RPMI7951 (cell line): ENCODE results near the gene POU1F1. TPM values are rescaled to one million over a fixed set of nuclear protein-coding genes. Genes with fewer than 3 reads are reported as not detected.
"Not testable (repeated sequence)": the region's sequence is repeated elsewhere in the genome, so short reads cannot be mapped to it uniquely, and the experiment has no call there.

Experiments
- DNase-seq: peaks from one replicate; pipeline ENCODE4 v3.0.0-alpha.2; 2012; ENCODE audit warnings: low read depth
- total RNA-seq: library from RNA; depleted of rRNA; stranded (reverse); fragments of >200 nt; shearing (Covaris generic); gene quantifications from 2 replicates; pipeline ENCODE4 v1.2.3, GENCODE V29; 2014; rRNA removed

POU1F1 gene, protein sequence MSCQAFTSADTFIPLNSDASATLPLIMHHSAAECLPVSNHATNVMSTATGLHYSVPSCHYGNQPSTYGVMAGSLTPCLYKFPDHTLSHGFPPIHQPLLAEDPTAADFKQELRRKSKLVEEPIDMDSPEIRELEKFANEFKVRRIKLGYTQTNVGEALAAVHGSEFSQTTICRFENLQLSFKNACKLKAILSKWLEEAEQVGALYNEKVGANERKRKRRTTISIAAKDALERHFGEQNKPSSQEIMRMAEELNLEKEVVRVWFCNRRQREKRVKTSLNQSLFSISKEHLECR
- total RNA-seq = not detected in 2 replicates

DNA sequence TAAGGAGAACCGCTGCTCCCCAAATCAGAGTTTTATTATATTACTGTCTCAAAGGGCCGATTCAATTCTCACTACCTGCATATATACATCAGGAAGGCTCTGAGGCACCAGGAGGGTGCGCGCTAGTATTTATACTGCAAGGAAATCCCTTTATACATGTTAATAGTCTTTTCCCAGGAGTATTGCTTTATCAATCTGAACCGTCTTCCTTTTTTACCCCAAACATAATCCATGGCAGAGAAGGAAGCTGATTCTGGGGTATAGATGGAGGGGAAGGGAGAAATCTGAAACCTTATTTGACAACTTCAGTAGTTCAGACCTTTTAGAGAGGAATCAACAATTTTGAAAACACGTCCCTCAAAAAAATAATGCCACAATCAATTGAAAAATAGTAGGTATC lies at the start of gene POU1F1:
Gene POU1F1, minus strand, starts transcription at position 101 of the 400 bp plus-strand sequence. CDS start 122 bp downstream, outside the sequence.
- no peak for DNase-seq

- DNase-seq = no peak
Observed at GRCh38 chr3:87324609-87325008, 48.2 kb upstream of the POU1F1 start.

DNA sequence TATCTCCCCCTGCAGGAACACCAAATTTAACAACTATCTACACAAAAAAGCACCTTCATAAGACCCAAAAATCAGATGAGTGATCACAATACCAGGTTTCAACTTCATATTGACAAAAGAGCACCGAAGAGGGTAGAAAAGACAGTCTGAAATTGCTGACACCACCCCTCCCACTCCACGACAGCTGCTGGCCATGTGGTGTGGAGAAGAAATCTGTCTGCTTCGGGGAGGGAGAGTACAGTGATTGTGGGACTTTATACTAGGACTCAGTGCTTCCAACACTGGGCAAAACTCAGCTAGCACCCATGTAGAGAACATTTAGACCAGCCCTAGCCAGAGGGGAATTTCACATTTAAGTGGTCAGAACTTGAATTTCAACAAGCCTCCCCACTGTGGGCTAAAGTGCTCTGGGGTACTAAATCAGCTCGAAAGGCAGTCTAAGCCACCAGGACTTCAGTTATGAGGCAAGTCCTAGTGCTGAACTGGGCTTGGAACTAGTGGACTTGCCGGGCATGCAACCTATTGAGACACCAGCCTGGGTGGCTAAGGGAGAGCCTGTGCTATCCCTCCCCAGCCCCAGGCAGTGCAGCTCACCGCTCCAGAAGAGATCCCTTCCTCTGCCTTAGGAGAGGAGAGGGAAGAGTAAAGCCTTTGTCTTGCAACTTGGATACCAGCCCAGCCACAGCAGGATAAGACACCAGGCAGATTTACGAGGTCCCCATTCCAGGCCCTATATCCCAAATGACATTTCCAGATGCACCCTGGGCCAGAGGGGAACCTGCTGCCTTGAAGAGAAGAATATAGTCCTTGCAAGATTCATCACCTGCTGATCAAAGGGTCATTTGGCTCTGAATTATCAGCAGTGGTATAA lies 44.6 kb upstream of the POU1F1 start:
- peak; percentile 71 for DNase-seq

DNA sequence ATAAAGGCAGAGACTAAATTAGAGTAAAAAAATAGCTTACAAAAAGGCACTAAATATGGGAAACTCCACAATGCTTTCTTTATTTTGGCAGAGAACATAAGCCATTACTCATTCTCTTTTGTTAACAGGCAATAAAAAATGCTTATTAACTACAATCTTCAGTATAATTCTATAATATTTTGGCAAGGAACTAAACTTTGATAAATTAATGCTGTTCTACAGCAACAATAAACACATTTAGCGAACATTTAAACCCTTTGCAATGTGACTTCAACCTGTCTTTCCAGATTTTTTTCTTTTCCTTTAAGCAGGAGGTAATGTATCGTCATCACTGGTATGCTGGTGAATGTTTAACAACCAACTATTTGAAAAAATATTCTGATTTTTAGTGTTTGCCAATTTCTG lies 42.2 kb upstream of the POU1F1 start:
- no peak for DNase-seq

DNA sequence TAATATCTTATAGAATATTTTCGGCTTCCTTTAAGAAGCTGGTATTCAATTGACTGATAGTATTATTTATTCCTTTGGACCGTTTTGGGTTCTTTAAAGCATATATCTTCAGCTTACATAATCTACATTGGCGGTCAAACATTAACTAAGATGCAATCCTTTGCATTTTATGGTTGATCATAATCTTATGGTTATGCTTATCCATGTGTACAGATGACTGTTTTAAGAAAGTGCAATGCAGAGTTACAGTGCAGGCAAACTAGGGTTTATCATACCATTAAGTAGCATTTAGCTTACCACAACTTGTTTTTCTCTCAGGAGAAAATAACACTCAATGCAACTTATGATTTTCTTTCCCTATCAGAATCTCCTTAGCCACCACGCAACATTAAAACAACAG lies 41.4 kb upstream of the POU1F1 start:
- no peak for DNase-seq

DNA sequence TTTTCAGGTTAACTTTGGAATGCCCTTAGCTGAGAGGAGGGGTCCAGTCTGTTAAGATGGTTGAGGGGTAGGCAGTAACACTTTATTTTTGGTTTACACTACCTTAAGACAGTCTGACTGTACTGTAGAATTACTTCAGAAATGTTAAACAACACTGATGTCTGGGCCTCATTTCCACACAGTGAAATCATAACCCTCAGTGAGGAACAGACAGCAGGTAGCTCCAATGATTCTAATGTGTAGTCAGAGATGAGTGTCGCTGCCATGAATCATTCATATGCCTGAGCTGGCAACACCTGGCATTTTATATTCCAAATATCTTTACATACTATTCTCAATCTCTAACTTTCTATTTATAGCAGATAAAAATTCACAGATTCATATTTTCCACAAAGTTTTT lies 37.3 kb upstream of the POU1F1 start:
- DNase-seq = no peak

DNA sequence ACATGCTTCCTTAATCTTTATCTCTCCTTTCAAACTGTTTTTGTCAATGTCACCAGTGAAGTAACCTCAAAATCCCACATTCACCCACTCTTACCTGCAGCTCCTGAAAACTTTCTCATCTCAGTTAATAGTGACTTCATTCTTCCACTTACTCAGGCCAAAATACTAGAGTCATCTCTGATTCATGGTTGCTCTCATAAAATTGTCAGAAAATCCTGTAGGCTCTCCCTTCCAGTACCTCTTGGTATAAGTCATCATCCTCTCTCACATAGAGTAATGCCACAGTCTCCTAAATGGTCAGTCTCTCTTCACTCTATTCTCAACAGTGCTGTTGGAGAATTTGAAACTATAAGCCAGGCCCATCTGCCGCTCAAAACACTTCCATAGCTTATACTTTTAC lies 34.9 kb upstream of the POU1F1 start:
- peak; percentile 9 for DNase-seq

DNA sequence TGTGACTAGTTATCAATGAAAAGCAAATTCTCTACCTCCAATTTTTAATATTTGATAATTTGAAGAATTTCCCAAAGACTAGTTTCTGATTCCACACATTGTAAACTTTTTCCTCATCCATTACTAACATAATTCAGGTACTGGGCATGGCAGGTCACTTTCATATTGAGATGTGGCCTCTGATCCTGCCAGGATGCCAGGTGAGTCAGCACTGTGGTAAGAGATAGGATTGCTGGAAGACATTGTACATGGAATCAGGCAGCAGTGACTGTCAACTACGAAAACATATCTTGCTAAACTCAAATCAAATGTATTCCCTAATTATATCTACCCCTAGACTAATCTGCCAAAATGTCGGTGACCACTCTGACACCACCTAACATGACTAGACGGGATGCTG lies 33.2 kb upstream of the POU1F1 start:
- peak; percentile 19 for DNase-seq

DNA sequence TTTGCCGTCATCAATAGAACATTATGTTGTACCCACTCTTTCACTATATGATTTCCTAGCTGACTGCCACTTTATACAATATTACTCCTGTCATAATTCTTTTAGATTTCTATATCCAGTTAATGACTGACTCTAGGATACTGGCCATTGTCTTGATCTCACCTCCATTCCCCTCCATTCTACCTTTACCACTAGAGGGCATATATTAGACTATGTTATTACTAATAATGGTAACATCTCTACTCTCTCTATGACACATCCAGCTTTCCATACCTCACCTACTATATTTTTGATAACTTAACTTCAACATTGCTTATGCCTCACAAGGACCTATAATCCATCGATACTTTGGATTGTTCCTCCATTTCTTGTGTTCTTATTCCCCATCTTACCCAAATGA lies 31.4 kb upstream of the POU1F1 start:
- no peak for DNase-seq

GRCh38 chr3:87305517-87305916 lies 29.1 kb upstream of the POU1F1 start:
- no peak for DNase-seq

DNA sequence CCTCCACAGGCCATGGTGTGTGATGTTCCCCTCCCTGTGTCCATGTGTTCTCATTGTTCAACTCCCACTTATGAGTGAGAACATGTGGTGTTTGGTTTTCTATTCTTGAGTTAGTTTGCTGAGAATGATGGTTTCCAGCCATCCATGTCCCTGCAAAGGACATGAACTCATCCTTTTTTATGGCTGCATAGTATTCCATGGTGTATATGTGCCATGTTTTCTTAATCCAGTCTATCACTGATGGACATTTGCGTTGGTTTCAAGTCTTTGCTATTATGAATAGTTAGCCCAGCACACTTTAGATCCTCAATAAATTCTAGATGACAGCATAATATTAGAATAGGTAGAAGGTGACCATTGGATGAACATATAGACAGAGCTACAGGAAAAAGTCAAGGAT lies 28.6 kb upstream of the POU1F1 start:
- DNase-seq = not testable (repeated sequence)

- DNase-seq = peak; percentile 47
Observed at GRCh38 chr3:87298111-87298718, 21.8 kb upstream of the POU1F1 start.

GRCh38 chr3:87288446-87288845 lies 12.1 kb upstream of the POU1F1 start:
- DNase-seq = no peak

GRCh38 chr3:87287011-87287410 lies 10.6 kb upstream of the POU1F1 start:
- peak; percentile 6 for DNase-seq

GRCh38 chr3:87272718-87273341 lies 3.6 kb downstream of the POU1F1 start:
- no peak for DNase-seq

DNA sequence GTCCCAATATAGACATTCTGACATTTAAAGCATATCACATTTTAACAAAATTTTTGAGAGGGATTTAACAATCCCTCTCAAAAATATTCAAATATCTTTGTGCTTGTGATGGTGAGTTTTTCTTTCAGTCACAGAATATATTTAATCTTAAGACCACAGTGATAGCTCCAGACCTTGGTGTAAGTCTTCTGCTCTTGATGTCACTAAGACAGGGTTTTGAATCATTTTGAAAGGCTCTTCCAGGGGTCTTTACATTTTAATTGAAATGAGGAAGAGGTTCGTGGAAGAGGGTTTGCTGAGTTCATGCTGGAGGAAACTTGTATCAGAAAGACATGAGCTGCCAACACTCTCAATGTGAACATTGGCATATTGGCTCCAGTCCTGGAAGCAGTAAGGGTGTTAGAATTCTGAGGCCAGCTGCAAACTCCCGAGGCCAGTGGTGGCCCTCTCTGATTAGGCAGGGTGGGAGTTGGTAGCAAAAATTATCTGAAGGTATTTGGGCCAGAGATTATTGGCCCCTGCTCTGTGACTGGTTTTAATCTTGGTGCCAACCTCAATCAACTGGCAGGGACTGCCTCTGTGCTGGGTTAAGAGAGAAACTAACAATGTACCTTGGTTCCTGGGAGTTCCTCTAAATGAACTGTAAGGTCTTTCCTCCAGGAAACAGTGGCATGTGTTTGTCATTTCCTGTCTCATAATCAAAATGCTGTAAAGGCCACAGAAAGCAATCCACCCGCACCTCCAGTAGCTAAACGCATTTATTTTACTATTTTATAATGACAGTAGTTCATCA lies 5.3 kb downstream of the POU1F1 start:
- peak; percentile 6 for DNase-seq

GRCh38 chr3:87269723-87270122 lies 6.7 kb downstream of the POU1F1 start:
- DNase-seq = no peak

DNA sequence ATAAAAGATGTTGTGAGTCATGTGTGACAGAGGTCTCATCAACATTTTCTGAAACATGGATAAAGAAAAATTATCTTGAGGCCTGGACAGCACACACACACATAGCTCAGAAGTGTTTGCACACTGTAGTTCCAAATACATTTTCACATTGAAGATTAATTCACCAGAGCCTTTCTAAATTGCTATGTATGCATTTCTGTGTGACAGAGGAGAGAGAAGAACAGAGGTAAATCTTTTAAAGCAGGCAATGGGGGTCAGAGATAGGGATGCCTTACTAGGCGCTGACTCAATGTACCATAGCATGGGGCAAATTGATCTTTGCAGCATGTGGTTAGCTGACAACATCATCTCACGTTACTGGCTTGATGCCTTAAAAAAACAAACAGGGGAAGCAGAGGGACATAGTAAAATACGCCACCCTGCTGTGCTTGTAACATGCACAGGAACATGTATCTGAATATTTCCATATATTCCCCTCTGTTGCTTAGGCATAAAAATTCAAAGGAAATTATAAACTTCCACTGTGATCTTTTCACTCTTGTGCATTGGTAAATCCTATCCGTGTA lies 7.7 kb downstream of the POU1F1 start:
- DNase-seq = no peak

- DNase-seq = no peak
Observed at GRCh38 chr3:87267953-87268645, 8.3 kb downstream of the POU1F1 start.

- DNase-seq = no peak
Observed at GRCh38 chr3:87261925-87262324, 14.5 kb downstream of the POU1F1 start.
